Liver (tissue), 9 donors: ENCODE measurements around the gene S100A2. TPM values are rescaled to one million over a fixed set of nuclear protein-coding genes. Genes with fewer than 3 reads are reported as not detected.

Experiments
- DNase-seq: peaks from one replicate; pipeline ENCODE4 v3.0.0-alpha.2; 2017; ENCODE audit warnings: low spot score
- H3K27ac ChIP-seq, 2 donors: one replicate each; pipeline ENCODE4 v1.7.0; 2013; ENCODE audit warnings: inconsistent platforms in 2 of 2, low read length in 2 of 2, control low read depth in 1 of 2, low read depth in 1 of 2, mild to moderate bottlenecking in 1 of 2
- H3K27me3 ChIP-seq, 4 donors: one replicate each; pipeline versions ENCODE4 v1.6.1 to v1.7.0; 2013; ENCODE audit warnings: low read length in 3 of 4, inconsistent platforms in 1 of 4, mild to moderate bottlenecking in 1 of 4, moderate library complexity in 1 of 4; ENCODE audit not compliant: control insufficient read depth in 4 of 4, insufficient read depth in 4 of 4
- H3K36me3 ChIP-seq, 4 donors: one replicate each; pipeline versions ENCODE4 v1.6.1 to v1.7.0; 2013; ENCODE audit warnings: low read length in 3 of 4, mild to moderate bottlenecking in 3 of 4, low read depth in 1 of 4, moderate library complexity in 1 of 4; ENCODE audit not compliant: control insufficient read depth in 4 of 4, insufficient read depth in 3 of 4
- H3K4me1 ChIP-seq, 4 donors: one replicate each; pipeline versions ENCODE4 v1.6.1 to v1.7.0; 2013; ENCODE audit warnings: low read length in 3 of 4, mild to moderate bottlenecking in 3 of 4, moderate library complexity in 1 of 4; ENCODE audit not compliant: control insufficient read depth in 4 of 4, insufficient read depth in 4 of 4
- H3K4me3 ChIP-seq, 3 donors: one replicate each; pipeline versions ENCODE4 v1.6.1 to v1.7.0; 2013; ENCODE audit warnings: low read length in 3 of 3, control low read depth in 1 of 3, low read depth in 1 of 3, mild to moderate bottlenecking in 1 of 3
- H3K9ac ChIP-seq, 2 donors: one replicate each; pipeline ENCODE4 v1.7.0; 2013; ENCODE audit warnings: low read length in 2 of 2, mild to moderate bottlenecking in 2 of 2, moderate library complexity in 2 of 2, control low read depth in 1 of 2, low read depth in 1 of 2
- H3K9me3 ChIP-seq, 4 donors: one replicate each; pipeline versions ENCODE4 v1.6.1 to v1.7.0; 2013; ENCODE audit warnings: low read length in 3 of 4; ENCODE audit not compliant: control insufficient read depth in 4 of 4
- EGR1 ChIP-seq, 2 donors: IDR thresholded peaks; 2 replicates each; pipeline ENCODE4 v1.6.1; 2016 to 2018; ENCODE audit warnings: antibody characterized with exemption in 2 of 2, low read depth in 2 of 2
- FOXA1 ChIP-seq: IDR thresholded peaks from 2 replicates; pipeline ENCODE4 v1.6.1; 2016; ENCODE audit warnings: antibody characterized with exemption
- FOXA2 ChIP-seq: IDR thresholded peaks from 2 replicates; pipeline ENCODE4 v1.6.1; 2016; ENCODE audit warnings: antibody characterized with exemption
- GABPA ChIP-seq, 2 donors: IDR thresholded peaks in 1 of 2; conservative IDR thresholded peaks in 1 of 2; 2 replicates each; pipeline ENCODE4 v1.6.1; 2016; ENCODE audit warnings: antibody characterized with exemption in 2 of 2, mild to moderate bottlenecking in 1 of 2, moderate library complexity in 1 of 2
- HNF4A ChIP-seq, 2 donors: conservative IDR thresholded peaks; 2 replicates each; pipeline ENCODE4 v1.6.1; 2016; ENCODE audit warnings: antibody characterized with exemption in 2 of 2, mild to moderate bottlenecking in 2 of 2
- RAD21 ChIP-seq, 2 donors: IDR thresholded peaks; 2 replicates each; pipeline ENCODE4 v1.6.1; 2016; ENCODE audit warnings: antibody characterized with exemption in 2 of 2, mild to moderate bottlenecking in 2 of 2
- SP1 ChIP-seq: IDR thresholded peaks from 2 replicates; pipeline ENCODE4 v1.6.1; 2018; ENCODE audit warnings: antibody characterized with exemption, mild to moderate bottlenecking
- TAF1 ChIP-seq: conservative IDR thresholded peaks from 2 replicates; pipeline ENCODE4 v1.6.1; 2016; ENCODE audit warnings: antibody characterized with exemption, mild to moderate bottlenecking
- YY1 ChIP-seq: IDR thresholded peaks from 2 replicates; pipeline ENCODE4 v1.6.1; 2016; ENCODE audit warnings: antibody characterized with exemption, mild to moderate bottlenecking
- WGBS: extraction: QIAGEN DNeasy Blood & Tissue Kit; methylation state at CpG from one replicate; pipeline ENCODE4 v1.1.7; 2013; 5-methylcytosine and 5-hydroxymethylcytosine counted together
- polyA plus RNA-seq, 2 donors: library from polyadenylated mRNA; stranded (reverse) in 1 of 2; unstranded in 1 of 2; fragments of 200-250 nt in 1 of 2; fragments of >200 nt in 1 of 2; fragmentation: Nextera tagmentation in 1 of 2; extraction: Ambion mirVana in 1 of 2; gene quantifications; one replicate each; pipeline versions ENCODE4 v1.2.1 to v1.2.3, GENCODE V29; 2013 to 2015
- total RNA-seq, 2 donors: library from RNA; depleted of rRNA; stranded (reverse); fragments of >200 nt; gene quantifications; one replicate each; pipeline ENCODE4 v1.2.3, GENCODE V29; 2014
- TF ChIP-seq, protein P1 (sequence below): IDR thresholded peaks from 2 replicates; pipeline ENCODE4 v1.6.1; 2016; ENCODE audit warnings: antibody characterized with exemption, mild to moderate bottlenecking
- TF ChIP-seq, protein P2 (sequence below): IDR thresholded peaks from 2 replicates; pipeline ENCODE4 v1.6.1; 2016; ENCODE audit warnings: antibody characterized with exemption
- TF ChIP-seq, protein P3 (sequence below): fragments of 150-350 bp; IDR thresholded peaks from 2 replicates; pipeline ENCODE4 v1.5.1; 2017; ENCODE audit warnings: improper control_type of control experiment, low read depth, low read length; ENCODE audit not compliant: missing input control
- TF ChIP-seq, protein P4 (sequence below): IDR thresholded peaks from 2 replicates; pipeline ENCODE4 v1.6.1; 2016; ENCODE audit warnings: antibody characterized with exemption
- TF ChIP-seq, protein P5 (sequence below): IDR thresholded peaks from 2 replicates; pipeline ENCODE4 v1.6.1; 2016; ENCODE audit warnings: antibody characterized with exemption
- donor health status: healthy.
- donor health status: healthy.
- donor health status: healthy.
- donor health status: healthy.
- donor health status: healthy.

The S100A2 gene
- total and polyA plus RNA-seq, 4 donors: 0.22 to 0.67 TPM; not detected in 2

DNA sequence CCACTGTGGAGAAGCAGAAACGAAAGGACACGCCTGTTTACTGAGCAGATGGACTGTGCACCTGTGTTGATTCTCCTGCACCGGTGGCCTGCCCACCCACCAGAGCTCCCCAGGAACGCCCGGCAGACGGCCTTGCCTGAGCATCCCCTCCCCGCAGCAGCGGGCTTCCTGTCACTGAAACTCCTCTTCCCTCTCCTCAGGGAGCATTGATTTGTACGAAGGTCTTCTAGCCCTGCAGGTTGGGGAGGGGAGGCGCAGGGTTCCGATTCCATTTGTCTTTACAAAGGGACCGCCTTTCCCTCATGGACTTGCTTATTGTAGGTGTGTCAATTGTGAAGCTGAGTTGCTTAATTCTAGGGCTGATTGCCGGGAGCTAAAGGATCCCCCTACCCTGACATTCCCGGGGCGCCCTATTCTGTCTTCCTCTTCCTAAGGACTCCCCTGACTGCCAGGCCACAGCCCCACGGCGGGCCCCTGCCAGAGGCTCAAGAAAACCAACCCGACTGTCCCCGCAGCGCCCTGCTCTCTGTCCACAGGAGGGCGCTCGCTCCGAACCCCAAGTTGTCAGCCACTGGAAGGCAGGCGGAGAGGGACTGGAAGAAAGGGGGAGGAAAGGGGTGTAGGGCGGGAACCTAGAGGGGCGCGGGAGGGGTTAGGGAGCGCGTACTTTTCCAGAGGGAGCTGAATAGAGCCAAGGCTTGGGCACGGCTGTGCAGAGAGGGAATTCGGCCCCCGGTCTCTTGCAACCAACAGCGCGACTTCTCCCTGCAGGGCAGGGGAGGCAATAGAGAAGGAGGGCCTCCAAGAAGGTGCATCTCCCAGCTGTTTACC is 32.7 kb downstream of the S100A2 start:
- no peaks in the 10 kb centered on the region for H3K9me3 ChIP-seq
- 20% methylated on average over 34 of the region's 34 CpGs for WGBS
- no peaks in the 10 kb centered on the region for H3K36me3 ChIP-seq
- DNase-seq: peak; percentile 80
- no peak overlapping the region for H3K9ac ChIP-seq
- H3K4me3 ChIP-seq: no peak overlapping the region
- peaks cover 0 to 4% (median 2%) of the 10 kb centered on the region in 4 donors for H3K4me1 ChIP-seq
- peak overlapping the region in 1 of 2 donors; percentile 41 for H3K27ac ChIP-seq
- TF ChIP-seq EGR1 (IDR thresholded peaks at IDR 0.05; ENCODE audit: low read depth in 2 of 2): no peak
- TF ChIP-seq, protein P1, sequence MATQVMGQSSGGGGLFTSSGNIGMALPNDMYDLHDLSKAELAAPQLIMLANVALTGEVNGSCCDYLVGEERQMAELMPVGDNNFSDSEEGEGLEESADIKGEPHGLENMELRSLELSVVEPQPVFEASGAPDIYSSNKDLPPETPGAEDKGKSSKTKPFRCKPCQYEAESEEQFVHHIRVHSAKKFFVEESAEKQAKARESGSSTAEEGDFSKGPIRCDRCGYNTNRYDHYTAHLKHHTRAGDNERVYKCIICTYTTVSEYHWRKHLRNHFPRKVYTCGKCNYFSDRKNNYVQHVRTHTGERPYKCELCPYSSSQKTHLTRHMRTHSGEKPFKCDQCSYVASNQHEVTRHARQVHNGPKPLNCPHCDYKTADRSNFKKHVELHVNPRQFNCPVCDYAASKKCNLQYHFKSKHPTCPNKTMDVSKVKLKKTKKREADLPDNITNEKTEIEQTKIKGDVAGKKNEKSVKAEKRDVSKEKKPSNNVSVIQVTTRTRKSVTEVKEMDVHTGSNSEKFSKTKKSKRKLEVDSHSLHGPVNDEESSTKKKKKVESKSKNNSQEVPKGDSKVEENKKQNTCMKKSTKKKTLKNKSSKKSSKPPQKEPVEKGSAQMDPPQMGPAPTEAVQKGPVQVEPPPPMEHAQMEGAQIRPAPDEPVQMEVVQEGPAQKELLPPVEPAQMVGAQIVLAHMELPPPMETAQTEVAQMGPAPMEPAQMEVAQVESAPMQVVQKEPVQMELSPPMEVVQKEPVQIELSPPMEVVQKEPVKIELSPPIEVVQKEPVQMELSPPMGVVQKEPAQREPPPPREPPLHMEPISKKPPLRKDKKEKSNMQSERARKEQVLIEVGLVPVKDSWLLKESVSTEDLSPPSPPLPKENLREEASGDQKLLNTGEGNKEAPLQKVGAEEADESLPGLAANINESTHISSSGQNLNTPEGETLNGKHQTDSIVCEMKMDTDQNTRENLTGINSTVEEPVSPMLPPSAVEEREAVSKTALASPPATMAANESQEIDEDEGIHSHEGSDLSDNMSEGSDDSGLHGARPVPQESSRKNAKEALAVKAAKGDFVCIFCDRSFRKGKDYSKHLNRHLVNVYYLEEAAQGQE: no peak
- peak; percentile 60 to 76 for TF ChIP-seq RAD21 (IDR thresholded peaks at IDR 0.05)
- no peak for TF ChIP-seq YY1
- TF ChIP-seq, protein P2, sequence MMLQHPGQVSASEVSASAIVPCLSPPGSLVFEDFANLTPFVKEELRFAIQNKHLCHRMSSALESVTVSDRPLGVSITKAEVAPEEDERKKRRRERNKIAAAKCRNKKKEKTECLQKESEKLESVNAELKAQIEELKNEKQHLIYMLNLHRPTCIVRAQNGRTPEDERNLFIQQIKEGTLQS: no peak
- no peak for TF ChIP-seq FOXA1
- TF ChIP-seq, protein P3, sequence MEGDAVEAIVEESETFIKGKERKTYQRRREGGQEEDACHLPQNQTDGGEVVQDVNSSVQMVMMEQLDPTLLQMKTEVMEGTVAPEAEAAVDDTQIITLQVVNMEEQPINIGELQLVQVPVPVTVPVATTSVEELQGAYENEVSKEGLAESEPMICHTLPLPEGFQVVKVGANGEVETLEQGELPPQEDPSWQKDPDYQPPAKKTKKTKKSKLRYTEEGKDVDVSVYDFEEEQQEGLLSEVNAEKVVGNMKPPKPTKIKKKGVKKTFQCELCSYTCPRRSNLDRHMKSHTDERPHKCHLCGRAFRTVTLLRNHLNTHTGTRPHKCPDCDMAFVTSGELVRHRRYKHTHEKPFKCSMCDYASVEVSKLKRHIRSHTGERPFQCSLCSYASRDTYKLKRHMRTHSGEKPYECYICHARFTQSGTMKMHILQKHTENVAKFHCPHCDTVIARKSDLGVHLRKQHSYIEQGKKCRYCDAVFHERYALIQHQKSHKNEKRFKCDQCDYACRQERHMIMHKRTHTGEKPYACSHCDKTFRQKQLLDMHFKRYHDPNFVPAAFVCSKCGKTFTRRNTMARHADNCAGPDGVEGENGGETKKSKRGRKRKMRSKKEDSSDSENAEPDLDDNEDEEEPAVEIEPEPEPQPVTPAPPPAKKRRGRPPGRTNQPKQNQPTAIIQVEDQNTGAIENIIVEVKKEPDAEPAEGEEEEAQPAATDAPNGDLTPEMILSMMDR: peak; percentile 46
- TF ChIP-seq, protein P4, sequence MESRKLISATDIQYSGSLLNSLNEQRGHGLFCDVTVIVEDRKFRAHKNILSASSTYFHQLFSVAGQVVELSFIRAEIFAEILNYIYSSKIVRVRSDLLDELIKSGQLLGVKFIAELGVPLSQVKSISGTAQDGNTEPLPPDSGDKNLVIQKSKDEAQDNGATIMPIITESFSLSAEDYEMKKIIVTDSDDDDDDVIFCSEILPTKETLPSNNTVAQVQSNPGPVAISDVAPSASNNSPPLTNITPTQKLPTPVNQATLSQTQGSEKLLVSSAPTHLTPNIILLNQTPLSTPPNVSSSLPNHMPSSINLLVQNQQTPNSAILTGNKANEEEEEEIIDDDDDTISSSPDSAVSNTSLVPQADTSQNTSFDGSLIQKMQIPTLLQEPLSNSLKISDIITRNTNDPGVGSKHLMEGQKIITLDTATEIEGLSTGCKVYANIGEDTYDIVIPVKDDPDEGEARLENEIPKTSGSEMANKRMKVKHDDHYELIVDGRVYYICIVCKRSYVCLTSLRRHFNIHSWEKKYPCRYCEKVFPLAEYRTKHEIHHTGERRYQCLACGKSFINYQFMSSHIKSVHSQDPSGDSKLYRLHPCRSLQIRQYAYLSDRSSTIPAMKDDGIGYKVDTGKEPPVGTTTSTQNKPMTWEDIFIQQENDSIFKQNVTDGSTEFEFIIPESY: no peak
- TF ChIP-seq HNF4A (conservative IDR thresholded peaks at IDR 0.05): no peak
- TF ChIP-seq, protein P5, sequence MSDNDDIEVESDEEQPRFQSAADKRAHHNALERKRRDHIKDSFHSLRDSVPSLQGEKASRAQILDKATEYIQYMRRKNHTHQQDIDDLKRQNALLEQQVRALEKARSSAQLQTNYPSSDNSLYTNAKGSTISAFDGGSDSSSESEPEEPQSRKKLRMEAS: no peak
- peaks cover 0 to 6% (median 4%) of the 10 kb centered on the region in 4 donors for H3K27me3 ChIP-seq

DNA sequence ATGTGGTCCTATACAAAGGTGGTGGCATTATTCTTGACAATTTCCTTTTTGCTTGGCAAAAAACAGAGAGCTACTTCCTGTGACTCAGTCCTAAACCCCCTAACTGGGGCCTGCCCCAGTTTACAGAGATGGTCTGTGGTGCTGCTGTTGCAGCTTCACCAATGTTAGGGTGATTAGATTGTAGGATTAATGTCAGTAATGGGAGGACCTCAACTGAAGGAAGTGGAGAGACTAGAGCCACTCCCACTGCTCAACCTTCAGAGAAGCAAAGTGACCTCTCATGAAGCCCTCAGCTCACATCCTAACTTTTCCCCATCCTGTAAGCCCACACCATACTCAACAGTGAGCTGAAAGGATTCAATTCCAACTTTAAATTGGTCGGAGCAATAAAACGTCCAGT is 33.5 kb downstream of the S100A2 start:
- no peaks in the 10 kb centered on the region for H3K9me3 ChIP-seq
- H3K4me3 ChIP-seq: no peak overlapping the region
- TF ChIP-seq TAF1 (no peak), GABPA (IDR thresholded peaks at IDR 0.05 in 1 of 2, conservative IDR thresholded peaks at IDR 0.05 in 1 of 2) (no peak), FOXA2 (no peak), YY1 (no peak), SP1 (no peak), FOXA1 (no peak)
- TF ChIP-seq, protein P2: no peak
- TF ChIP-seq, protein P3: no peak
- no peak overlapping the region for H3K27ac ChIP-seq
- H3K36me3 ChIP-seq: no peaks in the 10 kb centered on the region
- WGBS: 63% methylated on average over 2 of the region's 2 CpGs
- H3K27me3 ChIP-seq: peaks cover 0 to 6% (median 4%) of the 10 kb centered on the region in 4 donors
- H3K9ac ChIP-seq: no peak overlapping the region
- H3K4me1 ChIP-seq: peaks cover 0 to 4% (median 2%) of the 10 kb centered on the region in 4 donors
- no peak for DNase-seq
